Epithelial cell of prostate (primary cell): ENCODE measurements around the gene ZNF337.
A peak's percentile ranks its signal among the peaks of the same experiment; 100 is the strongest.
"Not testable (repeated sequence)": the region's sequence is repeated elsewhere in the genome, so short reads cannot be mapped to it uniquely, and the experiment has no call there.

Experiments
- DNase-seq: peaks from one replicate; pipeline ENCODE4 v3.0.0-alpha.2; 2011; ENCODE audit warnings: low read depth, low spot score
- H3K27ac ChIP-seq: fragments of 450-650 bp; 2 replicates; pipeline ENCODE4 v1.5.1; 2017; ENCODE audit warnings: mild to moderate bottlenecking

Gene ZNF337

DNA sequence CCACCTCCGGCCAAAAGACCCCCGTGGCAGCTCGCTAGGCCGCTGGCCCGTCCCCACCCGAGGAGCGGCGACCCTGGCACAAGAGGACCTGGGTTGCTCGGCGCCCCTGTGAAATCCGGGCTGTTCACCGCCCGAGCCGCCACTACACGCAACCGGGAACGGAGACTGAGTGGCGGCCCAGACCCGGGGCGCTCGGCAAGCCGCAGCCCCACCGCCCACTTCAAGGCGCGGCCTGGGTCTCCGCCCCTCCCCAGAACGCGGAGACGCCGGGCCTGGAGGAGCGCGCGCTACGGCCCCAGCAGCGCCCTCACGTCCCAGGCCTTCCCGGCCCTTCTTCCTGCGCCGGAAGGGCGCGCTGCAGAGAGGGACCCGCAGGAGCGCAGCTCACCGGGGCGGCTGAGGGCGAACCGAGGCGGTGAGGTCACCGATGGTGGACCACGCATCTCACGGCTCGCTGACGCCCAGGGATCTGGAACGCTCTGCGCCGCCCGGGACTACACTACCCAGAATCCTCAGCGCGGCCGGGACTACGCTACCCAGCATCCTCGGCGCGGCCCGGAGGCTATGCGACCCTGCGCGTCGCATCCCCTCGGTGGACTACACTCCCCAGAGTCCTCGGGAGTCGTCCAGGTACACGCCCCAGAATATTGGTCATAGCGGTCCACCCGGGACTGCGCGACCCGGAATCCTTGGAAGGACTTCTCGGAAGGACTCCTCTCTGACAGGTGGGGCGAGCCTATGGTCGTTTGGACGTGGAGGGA, at the start of gene ZNF337:
Gene ZNF337, minus strand, starts transcription at position 483 of the 761 bp plus-strand sequence. CDS start 10,436 bp downstream, outside the sequence.
- DNase-seq = peak; percentile 65
- peak within 1 kb of the TSS; percentile 78 for H3K27ac ChIP-seq

DNA sequence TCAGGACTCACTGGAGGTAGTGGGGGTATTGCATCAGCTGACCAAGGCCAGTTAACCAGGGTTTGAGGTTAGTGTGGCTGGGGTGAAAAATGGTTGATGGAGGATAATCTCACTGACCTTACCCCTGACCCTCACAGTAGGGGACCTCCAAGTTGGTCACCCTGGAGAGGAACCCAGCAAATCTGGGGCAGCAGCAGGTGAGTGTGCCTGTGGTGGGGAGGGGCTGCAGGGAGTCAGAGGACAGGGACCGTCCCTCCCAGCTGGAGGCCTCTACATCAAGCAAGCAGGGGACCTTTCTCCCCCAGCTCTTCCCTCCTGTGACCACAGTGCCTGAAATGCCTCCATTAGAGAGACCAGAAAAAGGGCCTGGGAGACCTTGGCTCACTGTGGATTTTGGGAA, 49.1 kb upstream of the ZNF337 start:
- H3K27ac ChIP-seq = no peak overlapping the region
- DNase-seq = no peak

DNA sequence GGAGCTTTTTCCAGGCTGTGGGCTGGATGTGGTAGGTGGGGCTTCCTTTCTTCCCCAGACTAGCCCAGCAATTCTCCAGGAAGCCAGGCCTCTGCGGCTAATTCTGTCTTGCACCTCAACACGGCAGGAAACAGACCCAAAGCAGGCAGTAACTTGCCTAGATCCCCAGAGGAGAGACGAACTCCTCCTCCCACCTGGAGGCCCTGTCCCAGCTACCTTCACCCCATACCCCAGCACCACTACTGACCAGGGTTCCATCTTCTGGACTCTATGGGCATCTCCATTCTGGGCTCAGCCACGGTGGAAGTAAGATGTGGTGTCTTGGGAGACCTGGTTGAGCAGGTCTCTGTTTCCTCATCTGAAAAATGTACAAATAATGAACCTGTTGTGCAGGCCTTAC, 48.4 kb upstream of the ZNF337 start:
- H3K27ac ChIP-seq = no peak overlapping the region
- DNase-seq = no peak

DNA sequence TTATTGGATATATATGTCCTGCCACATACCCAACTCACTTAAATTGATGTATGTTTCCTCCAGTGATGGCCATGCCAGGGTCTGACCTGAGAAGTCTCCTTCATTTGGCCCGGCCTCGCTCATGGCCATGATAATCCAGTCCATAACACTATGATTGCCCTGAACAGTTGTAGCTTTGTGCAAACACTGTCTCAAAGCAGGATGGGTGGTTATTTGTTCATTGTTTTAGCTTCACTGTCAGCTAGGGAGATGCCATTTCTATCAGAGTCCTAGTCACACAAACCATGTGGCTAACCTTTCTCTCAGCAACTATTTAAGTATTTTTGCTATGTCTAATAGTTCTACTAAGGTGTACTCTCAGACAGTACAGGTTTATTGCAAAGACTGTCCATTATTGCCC, 47.6 kb upstream of the ZNF337 start:
- H3K27ac ChIP-seq = no peak overlapping the region
- DNase-seq = no peak

DNA sequence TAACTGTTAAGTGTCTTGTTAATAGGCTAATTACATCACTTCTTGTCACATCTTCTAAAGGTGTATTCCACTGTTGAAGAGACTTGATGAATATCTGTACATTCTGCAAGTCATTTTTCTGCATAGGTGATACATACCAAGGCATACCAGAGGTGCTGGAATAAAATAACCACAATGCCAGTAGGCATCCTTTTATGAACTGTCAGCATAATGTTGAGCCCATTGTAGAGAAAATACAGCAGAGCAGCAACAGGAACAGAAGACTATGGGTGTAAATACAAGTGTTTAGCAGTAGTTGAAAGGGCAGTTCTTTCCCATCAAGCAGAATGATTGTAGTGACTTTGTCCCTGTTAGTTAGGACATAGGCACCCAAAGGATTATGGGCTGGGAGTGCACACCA, 44.4 kb upstream of the ZNF337 start:
- H3K27ac ChIP-seq = no peak overlapping the region
- no peak for DNase-seq

DNA sequence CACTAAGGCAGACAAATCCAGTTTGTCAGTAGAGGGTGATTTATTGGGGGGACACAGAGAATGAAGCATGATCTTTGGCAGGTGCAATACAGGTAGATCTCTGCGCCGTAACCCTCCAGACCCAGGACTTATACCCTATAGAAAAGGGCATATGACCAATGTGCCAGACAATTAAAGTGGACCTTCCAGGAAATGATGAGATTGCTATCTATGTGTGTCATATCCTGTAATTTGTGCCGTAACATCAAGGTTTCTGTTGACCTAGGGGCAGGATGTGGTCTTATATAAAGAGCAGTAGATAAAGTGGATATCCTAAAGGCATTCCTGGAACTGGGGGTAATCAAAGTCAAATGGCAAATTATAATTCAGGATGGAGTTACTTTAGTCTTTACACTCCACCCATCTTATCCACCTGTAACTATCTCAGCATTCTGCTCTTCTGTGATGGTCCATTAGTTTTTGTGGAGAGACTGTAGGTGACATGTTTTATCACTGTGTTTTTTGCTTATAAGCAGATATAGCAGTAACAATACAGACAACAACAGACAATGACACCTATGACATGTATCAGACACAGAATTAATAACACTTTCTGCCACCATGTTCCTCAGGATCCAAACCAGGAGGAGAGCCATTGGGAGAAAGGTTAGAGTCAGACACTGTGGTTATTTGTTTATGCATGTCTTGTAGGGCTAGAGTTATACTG, 43.1 kb upstream of the ZNF337 start:
- DNase-seq = no peak
- H3K27ac ChIP-seq = peak overlapping the region; percentile 58

DNA sequence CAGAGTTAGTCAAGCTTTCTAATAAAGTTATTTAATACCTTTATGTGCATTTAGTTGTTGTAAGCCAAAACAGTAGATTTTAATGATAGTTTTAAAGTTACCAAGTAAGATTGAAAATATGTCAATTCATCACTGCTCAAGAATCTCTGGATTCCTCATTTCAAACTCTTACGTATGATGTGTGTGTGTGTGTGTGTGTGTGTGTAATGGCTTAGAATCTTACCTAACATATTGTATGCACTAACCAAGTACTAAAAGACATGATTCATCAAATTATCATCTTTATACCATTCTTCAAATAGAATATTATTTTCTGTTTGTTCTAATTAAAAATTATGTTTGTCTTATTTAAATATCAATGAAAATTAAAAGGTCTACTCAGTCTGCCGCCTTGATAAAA, 41.5 kb upstream of the ZNF337 start:
- DNase-seq = peak; percentile 46
- H3K27ac ChIP-seq = peak overlapping the region; percentile 58

DNA sequence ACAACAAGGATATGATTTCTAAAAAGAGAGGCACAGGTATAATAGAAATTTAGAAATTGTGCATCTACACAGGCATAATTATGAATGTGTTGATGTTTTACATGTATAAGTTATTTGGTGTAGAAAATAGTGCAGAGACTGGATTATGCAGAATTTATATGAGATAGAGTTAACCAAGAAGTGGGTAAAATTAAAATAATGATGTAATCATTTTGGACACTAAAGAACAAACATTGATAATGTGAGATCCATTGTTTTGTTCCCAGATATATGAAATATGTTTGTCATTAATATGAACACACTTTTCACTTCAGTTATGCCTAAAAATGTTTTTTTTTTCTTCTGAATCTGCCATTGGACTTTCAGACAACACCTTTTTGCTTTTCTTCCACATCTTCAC, 37.2 kb upstream of the ZNF337 start:
- no peak overlapping the region for H3K27ac ChIP-seq
- DNase-seq = no peak

DNA sequence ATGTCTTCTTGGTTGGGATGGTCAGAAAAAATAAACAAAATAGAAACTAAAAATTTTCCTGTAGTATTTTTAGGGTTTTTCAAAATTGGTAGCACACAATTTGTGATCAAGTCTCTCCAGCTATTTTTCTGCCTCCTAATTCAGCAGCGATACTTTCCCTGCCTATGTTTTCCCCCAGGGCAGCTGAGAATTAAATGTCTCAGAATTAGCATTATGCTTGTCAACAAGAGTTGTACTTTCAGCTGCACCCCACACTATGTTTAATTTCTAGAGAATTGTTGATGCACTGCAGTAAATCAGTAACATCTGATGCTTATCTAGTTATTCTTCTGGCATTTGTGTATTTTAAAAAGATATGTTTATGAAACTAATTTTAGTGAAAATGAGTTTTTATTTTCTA, 34.2 kb upstream of the ZNF337 start:
- no peak for DNase-seq
- H3K27ac ChIP-seq = no peak overlapping the region

DNA sequence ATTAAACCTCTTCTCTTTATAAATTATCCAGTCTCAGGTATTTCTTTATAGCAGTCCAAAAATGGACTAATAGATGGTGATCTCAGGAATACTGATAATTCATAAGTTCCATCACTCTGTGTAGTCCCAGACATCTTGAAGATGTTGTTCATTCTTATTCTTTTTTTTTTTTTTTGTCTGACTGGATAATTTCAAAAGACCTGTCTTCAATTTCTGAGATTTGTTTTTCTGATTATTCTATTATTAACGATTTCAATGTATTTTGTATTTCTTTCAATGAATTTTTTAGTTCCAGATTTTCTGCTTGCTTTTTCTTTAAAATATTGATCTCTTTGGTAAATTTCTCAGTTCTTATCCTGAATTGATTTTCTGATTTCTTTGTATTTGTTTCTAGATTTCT, 29.7 kb upstream of the ZNF337 start:
- DNase-seq = no peak
- H3K27ac ChIP-seq = no peak overlapping the region

DNA sequence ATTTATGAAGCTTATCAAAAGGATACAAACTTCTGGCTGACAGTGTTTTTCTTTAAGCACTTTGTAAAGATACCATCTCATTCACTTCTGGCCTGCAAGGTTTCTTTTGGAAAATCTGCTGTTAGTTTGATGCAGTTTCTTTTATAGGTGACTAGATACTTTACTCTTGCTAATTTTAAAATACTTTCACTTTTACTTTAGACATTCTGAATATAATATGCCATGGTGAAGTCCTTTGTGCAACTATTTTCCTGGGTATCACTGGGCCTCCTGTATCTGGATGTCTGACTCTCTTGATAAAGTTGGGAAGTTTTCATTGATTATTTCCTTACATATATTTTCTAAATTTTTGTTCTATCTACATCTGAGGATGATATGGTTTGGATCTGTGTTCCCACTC, 29.0 kb upstream of the ZNF337 start:
- H3K27ac ChIP-seq = no peak overlapping the region
- DNase-seq = no peak

DNA sequence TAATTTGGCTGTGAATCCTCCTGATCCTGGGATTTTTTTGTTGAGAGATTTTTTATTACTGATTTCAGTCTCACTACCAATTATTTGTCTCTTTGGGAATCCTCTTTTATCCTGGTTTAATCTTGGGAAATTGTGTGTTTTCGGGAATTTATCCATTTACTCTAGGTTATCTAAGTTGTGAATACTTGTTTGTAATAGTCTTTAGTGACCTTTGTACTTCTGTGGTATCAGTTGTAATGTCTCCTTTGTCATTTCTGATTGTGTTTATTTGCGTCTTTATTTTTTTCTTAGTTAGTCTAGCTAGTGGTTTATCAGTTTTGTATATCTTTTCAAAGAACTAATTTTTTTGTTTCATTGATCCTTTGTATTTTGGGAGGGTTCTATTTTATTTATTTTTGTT, 27.3 kb upstream of the ZNF337 start:
- DNase-seq = no peak

DNA sequence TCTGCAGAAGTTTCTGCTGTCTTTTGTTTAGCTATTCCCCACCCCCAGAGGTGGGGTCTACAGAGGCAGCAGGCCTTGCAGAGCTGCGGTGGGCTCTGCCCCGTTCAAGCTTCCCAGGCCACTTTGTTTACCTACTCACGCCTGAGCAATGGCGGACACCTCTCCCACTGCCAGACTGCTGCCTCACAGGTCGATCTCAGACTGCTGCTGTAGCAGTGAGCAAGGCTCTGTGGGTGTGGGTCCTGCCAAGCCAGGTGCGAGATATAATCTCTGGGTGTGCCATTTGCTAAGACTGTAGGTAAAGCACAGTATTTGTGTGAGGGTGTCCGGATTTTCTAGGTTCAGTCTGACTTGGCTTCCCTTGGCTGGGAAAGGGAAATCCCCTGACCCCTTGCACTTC, 23.6 kb upstream of the ZNF337 start:
- H3K27ac ChIP-seq = no peak overlapping the region

More for the DNA sequence above, 27.3 kb upstream of the ZNF337 start:
- H3K27ac ChIP-seq = no peak overlapping the region

DNA sequence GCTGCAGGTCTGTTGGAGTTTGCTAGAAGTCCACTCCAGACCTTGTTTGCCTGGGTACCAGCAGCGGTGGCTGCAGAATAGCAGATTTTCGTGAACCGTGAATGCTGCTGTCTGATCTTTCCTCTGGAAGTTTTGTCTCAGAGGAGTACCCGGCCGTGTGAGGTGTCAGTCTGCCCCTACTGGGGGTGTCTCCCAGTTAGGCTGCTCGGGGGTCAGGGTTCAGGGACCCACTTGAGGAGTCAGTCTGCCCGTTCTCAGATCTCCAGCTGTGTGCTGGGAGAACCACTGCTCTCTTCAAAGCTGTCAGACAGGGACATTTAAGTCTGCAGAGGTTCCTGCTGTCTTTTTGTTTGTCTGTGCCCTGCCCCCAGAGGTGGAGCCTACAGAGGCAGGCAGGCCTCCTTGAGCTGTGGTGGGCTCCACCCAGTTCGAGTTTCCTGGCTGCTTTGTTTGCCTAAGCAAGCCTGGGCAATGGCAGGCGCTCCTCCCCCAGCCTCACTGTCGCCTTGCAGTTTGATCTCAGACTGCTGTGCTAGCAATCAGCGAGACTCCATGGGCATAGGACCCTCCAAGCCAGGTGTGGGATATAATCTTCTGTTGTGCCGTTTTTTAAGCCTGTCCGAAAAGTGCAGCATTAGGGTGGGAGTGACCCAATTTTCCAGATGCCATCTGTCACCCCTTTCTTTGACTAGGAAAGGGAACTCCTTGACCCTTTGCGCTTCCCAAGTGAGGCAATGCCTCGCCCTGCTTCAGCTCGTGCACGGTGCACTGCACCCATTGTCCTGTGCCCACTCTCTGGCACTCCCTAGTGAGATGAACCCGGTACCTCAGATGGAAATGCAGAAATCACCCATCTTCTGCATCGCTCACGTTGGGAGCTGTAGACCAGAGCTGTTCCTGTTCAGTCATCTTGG, 22.5 kb upstream of the ZNF337 start:
- not testable (repeated sequence) for H3K27ac ChIP-seq, DNase-seq

More for the DNA sequence above, 23.6 kb upstream of the ZNF337 start:
- no peak for DNase-seq

DNA sequence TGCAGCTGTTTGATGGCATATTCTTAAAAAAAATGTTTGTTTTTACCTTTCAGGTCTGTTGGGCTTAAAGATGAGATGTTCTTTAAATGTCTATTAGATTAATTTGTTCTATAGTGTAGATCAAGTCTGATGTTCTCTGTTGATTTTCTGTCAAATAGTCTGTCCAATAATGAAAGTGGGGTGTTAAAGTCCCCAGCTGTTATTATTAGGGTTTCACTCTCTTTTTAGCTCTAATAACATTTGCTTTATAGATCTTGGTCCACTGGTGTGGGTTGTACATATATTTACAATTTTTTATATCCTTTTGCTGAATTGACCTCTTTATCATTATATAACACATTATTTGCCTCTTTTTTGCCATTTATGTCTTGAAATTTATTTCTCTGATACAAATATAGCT, 11.0 kb upstream of the ZNF337 start:
- no peak for DNase-seq
- no peak overlapping the region for H3K27ac ChIP-seq

DNA sequence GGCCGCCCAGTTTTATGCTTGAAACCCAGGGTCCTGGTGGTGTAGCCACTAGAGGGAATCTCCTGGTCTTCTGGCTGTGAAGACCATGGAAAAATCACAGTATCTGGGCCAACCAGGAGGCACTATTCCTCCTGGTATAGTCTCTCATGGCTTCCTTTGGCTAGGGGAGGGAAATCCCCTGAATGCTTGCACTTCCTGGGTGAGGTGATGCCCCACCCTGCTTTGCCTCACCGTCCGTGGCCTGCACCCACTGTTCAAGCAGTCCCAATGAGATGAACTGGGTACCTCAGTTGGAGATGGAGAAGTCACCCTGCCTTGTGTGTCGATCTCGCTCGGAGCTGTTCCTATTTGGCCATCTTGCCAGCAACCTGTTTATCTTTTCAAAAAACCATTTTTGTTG, 10.1 kb upstream of the ZNF337 start:
- no peak overlapping the region for H3K27ac ChIP-seq
- no peak for DNase-seq

DNA sequence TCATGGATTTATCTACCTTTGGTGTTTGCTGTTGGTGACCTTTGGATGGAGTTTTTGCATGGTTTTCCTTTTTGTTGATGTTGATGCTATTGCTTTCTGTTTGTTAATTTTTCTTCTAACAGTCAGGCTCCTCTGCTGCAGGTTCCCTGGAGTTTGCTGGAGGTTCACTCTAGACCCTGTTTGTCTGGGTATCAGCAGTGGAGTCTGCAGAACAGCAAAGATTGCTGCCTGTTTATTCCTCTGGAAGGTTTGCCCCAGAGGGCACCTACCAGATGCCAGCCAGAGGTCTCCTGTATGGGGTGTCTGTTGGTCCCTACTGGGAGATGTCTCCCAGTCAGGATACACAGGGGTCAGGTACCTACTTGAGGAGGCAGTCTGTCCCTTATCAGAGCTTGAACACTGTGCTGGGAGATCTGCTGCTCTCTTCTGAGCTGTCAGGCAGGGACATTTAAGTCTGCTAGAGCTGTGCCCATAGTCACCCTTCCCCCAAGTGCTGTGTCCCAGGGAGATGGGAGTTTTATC, 9.2 kb upstream of the ZNF337 start:
- DNase-seq = no peak
- H3K27ac ChIP-seq = no peak overlapping the region

DNA sequence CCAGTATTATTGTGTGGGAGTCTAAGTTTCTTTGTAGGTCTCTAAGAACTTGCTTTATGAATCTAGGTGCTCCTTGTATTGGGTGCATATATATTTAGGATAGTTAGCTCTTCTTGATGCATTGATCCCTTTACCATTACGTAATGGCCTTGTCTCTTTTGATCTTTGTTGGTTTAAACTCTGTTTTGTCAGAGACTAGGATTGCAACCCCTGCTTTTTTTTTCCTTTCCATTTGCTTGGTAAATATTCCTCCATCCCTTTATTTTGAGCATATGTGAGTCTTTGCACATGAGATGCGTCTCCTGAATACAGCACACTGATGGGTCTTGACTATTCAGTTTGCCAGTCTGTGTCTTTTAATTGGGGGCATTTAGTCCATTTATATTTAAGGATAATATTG, 7.7 kb upstream of the ZNF337 start:
- not testable (repeated sequence) for H3K27ac ChIP-seq, DNase-seq

DNA sequence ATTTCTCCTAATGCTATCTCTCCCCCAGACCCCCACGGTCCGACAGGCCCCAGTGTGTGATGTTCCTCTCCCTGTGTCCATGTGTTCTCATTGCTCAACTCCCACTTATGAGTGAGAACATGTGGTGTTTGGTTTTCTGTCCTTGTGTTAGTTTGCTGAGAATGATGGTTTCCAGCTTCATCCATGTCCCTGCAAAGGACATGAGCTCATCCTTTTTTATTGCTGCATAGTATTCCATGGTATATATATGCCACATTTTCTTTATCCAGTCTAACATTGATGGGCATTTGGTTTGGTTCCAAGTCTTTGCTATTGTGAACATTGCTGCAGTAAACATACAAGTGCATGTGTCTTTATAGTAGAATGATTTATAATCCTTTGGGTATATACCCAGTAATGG, 4.2 kb upstream of the ZNF337 start:
- DNase-seq, H3K27ac ChIP-seq: not testable (repeated sequence)

DNA sequence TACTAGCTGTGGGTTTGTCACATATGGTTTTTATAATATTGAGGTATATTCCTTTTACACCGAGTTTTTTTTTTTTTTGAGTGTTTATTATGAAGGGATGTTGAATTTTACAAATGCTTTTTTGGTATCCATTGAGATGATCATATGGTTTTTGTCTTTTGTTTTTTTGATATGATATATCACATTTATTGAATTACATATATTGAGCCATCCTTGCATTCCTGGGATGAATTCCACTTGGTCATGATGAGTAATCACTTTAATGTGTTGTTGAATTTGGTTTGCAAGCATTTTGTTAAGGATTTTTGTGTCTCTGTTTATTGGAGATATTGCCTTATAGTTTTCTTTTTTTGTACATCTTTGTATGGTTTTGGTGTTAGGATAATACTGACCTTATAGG, 3.3 kb upstream of the ZNF337 start:
- H3K27ac ChIP-seq = no peak overlapping the region
- DNase-seq = no peak

DNA sequence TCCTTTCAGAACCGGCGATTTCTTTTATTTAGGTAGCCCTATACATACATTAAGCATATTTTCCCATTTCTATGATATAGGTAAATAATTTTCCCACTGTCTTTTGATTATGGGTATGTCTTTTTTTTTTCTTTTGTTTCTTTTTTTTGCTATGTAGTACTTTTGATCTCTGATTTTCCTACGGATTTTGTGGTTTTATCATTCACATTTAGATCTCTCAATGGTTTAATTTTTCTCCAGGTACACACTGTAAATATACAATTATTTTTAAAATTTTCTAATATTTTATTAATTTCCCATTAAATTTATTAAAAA, 436 bp upstream of the ZNF337 start:
- peak overlapping the region; percentile 78 for H3K27ac ChIP-seq
- no peak for DNase-seq
